SU-DHL-6 (cell line): ENCODE results near the gene SETD1A.

Source experiments
- H2AFZ ChIP-seq: fragments of 200-600 bp; sonication (generic); 2 replicates; pipeline ENCODE4 v1.6.1; 2014; ENCODE audit warnings: low read depth, mild to moderate bottlenecking, moderate library complexity, mixed read lengths, antibody characterized with exemption, low read length; ENCODE audit not compliant: severe bottlenecking
- H3F3A ChIP-seq: fragments of 200-600 bp; shearing (Covaris generic); 2 replicates; pipeline ENCODE4 v1.6.0; 2016; ENCODE audit warnings: antibody characterized with exemption, mild to moderate bottlenecking; ENCODE audit not compliant: insufficient read depth
- H3K27ac ChIP-seq: fragments of 200-600 bp; sonication (generic); 2 replicates; pipeline ENCODE4 v1.5.1; 2016; ENCODE audit warnings: low read depth, mild to moderate bottlenecking, low read length, moderate library complexity, mixed read lengths
- H3K27me3 ChIP-seq: fragments of 200-600 bp; sonication (generic), shearing (Covaris generic); 2 replicates; pipeline ENCODE4 v1.6.0; 2014; ENCODE audit warnings: mild to moderate bottlenecking, low read length
- H3K36me3 ChIP-seq: fragments of 200-600 bp; sonication (generic); 2 replicates; pipeline ENCODE4 v1.6.1; 2014; ENCODE audit warnings: mild to moderate bottlenecking, low read length, mixed read lengths
- H3K4me2 ChIP-seq: fragments of 300-600, 200-600 bp; shearing (Covaris generic), sonication (generic); 2 replicates; pipeline ENCODE4 v1.6.0; 2014; ENCODE audit warnings: low read length, low read depth, mild to moderate bottlenecking; ENCODE audit not compliant: poor library complexity, severe bottlenecking
- H3K4me3 ChIP-seq: fragments of 200-600 bp; sonication (generic); 2 replicates; pipeline ENCODE4 v1.5.1; 2014; ENCODE audit warnings: antibody characterized with exemption, low read length, mild to moderate bottlenecking, mixed read lengths; ENCODE audit not compliant: insufficient read depth, poor library complexity, severe bottlenecking
- H3K79me2 ChIP-seq: fragments of 200-600 bp; sonication (generic); 2 replicates; pipeline ENCODE4 v1.6.1; 2014; ENCODE audit warnings: mild to moderate bottlenecking, low read length, moderate library complexity; ENCODE audit not compliant: insufficient read depth
- H3K9ac ChIP-seq: fragments of 200-600 bp; sonication (generic); 2 replicates; pipeline ENCODE4 v1.7.0; 2014; ENCODE audit warnings: mild to moderate bottlenecking, low read length
- H3K9me2 ChIP-seq: fragments of 200-600 bp; sonication (generic); replicated peaks from 2 replicates; pipeline ENCODE4 v1.6.1; 2014; ENCODE audit warnings: low read length; ENCODE audit not compliant: insufficient read depth
- H3K9me3 ChIP-seq: fragments of 200-600 bp; sonication (generic); 2 replicates; pipeline ENCODE4 v1.6.1; 2014; ENCODE audit warnings: low read length, mixed read lengths; ENCODE audit not compliant: insufficient read depth
- H4K20me1 ChIP-seq: fragments of 200-600 bp; sonication (generic); 2 replicates; pipeline ENCODE4 v1.6.1; 2014; ENCODE audit warnings: low read depth, mild to moderate bottlenecking, antibody characterized with exemption, low read length, moderate library complexity, mixed read lengths
- EZH2phosphoT487 ChIP-seq: fragments of 200-600 bp; sonication (generic), shearing (Covaris generic); conservative IDR thresholded peaks from 2 replicates; pipeline ENCODE4 v1.6.1; 2018; ENCODE audit warnings: mild to moderate bottlenecking, antibody characterized with exemption, low read length, moderate library complexity, mixed read lengths
- TF ChIP-seq, protein P1 (sequence below): fragments of 200-600 bp; sonication (generic); IDR thresholded peaks from one replicate; pipeline ENCODE4 v1.5.1; 2017; ENCODE audit warnings: antibody characterized with exemption, mild to moderate bottlenecking, low read length, moderate library complexity; ENCODE audit not compliant: insufficient read depth, poor library complexity, severe bottlenecking

SETD1A gene

DNA sequence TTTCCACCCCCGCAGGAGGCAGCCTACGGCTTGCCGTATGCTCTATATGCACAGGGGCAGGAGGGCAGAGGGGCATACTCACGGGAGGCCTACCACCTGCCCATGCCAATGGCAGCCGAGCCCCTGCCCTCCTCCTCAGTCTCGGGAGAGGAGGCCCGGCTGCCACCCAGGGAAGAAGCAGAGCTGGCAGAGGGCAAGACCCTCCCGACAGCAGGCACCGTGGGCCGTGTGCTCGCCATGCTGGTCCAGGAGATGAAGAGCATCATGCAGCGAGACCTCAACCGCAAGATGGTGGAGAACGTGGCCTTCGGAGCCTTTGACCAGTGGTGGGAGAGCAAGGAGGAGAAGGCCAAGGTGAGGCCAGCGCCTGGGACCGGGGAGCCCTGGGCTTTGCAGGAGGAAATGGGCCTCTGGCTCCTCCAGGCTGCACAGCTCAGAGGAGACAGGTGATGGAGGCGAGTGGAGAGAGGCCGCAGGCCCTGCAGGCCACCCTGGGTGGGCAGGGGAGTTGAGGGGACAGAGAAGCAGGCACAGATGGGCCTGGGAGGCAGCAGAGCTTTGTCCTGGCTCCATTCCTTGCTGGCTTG, 8.6 kb downstream of the SETD1A start:
- no peak overlapping the region for H3K9ac ChIP-seq
- H3K27ac ChIP-seq, result no peak overlapping the region
- no peak overlapping the region for H3K4me2 ChIP-seq
- H2AFZ ChIP-seq, result no peak overlapping the region
- H3K9me3 ChIP-seq, result no peaks in the 10 kb centered on the region
- no peak for TF ChIP-seq EZH2phosphoT487
- TF ChIP-seq, protein P1, sequence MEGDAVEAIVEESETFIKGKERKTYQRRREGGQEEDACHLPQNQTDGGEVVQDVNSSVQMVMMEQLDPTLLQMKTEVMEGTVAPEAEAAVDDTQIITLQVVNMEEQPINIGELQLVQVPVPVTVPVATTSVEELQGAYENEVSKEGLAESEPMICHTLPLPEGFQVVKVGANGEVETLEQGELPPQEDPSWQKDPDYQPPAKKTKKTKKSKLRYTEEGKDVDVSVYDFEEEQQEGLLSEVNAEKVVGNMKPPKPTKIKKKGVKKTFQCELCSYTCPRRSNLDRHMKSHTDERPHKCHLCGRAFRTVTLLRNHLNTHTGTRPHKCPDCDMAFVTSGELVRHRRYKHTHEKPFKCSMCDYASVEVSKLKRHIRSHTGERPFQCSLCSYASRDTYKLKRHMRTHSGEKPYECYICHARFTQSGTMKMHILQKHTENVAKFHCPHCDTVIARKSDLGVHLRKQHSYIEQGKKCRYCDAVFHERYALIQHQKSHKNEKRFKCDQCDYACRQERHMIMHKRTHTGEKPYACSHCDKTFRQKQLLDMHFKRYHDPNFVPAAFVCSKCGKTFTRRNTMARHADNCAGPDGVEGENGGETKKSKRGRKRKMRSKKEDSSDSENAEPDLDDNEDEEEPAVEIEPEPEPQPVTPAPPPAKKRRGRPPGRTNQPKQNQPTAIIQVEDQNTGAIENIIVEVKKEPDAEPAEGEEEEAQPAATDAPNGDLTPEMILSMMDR, result no peak
- no peaks in the 10 kb centered on the region for H4K20me1 ChIP-seq
- H3F3A ChIP-seq, result no peaks in the 10 kb centered on the region
- H3K4me3 ChIP-seq, result no peak overlapping the region
- no peaks in the 10 kb centered on the region for H3K9me2 ChIP-seq
- H3K79me2 ChIP-seq, result no peaks in the 10 kb centered on the region; the same call in 1 of the 2 replicates
- peaks cover 7% of the 10 kb centered on the region; the same call in 1 of the 2 replicates for H3K36me3 ChIP-seq
- no peaks in the 10 kb centered on the region for H3K27me3 ChIP-seq

DNA sequence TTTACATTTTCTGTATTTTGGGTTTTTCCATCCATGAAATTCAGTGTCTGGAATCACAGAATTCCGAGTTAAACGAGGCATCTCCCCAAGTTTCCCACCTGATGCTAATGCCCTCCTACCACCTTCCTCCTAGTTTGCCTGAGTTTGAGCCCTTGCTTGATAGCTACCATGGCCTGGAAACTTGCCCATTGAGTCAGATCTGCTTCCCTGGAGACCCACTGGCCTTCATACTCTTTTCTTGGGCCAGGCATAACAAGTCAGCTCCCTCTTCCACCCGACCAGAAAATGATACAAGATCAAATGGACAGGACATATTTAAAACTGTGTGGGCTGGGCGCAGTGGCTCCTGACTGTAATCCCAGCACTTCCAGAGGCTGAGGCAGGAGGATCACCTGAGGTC, 10.2 kb downstream of the SETD1A start:
- Histone ChIP-seq H3K36me3 (peaks cover 2% of the 10 kb centered on the region; the same call in 1 of the 2 replicates), H4K20me1 (no peaks in the 10 kb centered on the region), H3K27ac (no peak overlapping the region), H3K4me2 (no peak overlapping the region), H3F3A (no peaks in the 10 kb centered on the region), H2AFZ (no peak overlapping the region), H3K4me3 (no peak overlapping the region), H3K9me2 (no peaks in the 10 kb centered on the region), H3K79me2 (no peaks in the 10 kb centered on the region), H3K9ac (no peak overlapping the region), H3K27me3 (no peaks in the 10 kb centered on the region), H3K9me3 (no peaks in the 10 kb centered on the region)
- TF ChIP-seq, protein P1, result no peak
- no peak for TF ChIP-seq EZH2phosphoT487

DNA sequence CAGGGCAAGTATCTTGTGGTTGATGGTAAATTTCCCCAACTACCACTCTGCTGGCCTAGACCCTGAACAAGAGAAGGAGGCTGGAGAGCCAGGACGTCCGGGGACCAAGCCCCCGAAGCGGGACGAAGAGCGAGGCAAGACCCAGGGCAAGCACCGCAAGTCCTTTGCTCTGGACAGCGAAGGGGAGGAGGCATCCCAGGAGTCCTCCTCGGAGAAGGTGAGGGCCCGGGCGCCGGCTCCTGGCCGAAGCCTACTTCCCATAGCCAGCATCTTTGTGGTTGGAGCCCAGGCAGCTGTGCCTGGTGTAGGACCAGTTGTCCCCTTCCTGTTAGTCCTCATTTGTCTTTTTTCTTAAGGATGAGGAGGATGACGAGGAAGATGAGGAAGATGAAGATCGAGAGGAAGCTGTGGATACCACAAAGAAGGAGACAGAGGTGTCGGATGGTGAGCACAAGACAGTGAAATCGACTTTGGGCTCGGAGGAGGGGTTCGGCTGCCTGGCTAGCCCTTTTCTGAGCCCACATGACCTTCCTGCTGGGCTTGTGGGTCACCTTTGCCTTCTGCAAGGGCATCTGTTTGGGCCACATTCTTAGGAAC, 11.8 kb downstream of the SETD1A start:
- Histone ChIP-seq H3K9me3 (no peaks in the 10 kb centered on the region), H3K36me3 (0 out of 2 replicates have a peak, but pooled peaks cover 2% of the 10 kb centered on the region), H3K79me2 (no peaks in the 10 kb centered on the region), H4K20me1 (no peaks in the 10 kb centered on the region), H3K27me3 (no peaks in the 10 kb centered on the region), H3K4me3 (no peak overlapping the region), H3K4me2 (no peak overlapping the region), H3F3A (no peaks in the 10 kb centered on the region), H3K27ac (no peak overlapping the region), H2AFZ (no peak overlapping the region), H3K9ac (no peak overlapping the region), H3K9me2 (no peaks in the 10 kb centered on the region)
- no peak for TF ChIP-seq EZH2phosphoT487
- TF ChIP-seq, protein P1, result no peak
